HepG2 (cell line): ENCODE results near the gene MBD2. TPM values are rescaled to one million over a fixed set of nuclear protein-coding genes. Genes with fewer than 3 reads are reported as not detected.

Source experiments
- ATAC-seq: fragments of 200-7000 bp; cut with Tn5 transposase; 3 replicates; pipeline ENCODE4 v1.9.1; 2020; ENCODE audit warnings: mild to moderate bottlenecking, moderate library complexity
- BruUV-seq: library from RNA; stranded (reverse); fragments of 400-500 nt; replicated peaks from 2 replicates; lab custom pipeline; 2021; lab: Mats Ljungman, UMichigan
- CTCF ChIA-PET: fragments of 300-600 bp; formaldehyde crosslinking; extraction: SDS; loops from one replicate; lab custom pipeline; 2021; ENCODE audit warnings: low total read pairs, inconsistent platforms, low intra/inter-chr PET ratio; lab: Yijun Ruan, JAX
- POLR2A ChIA-PET: fragments of 350-600 bp; sonication (Branson Sonifier 250); formaldehyde crosslinking; loops from one replicate; lab custom pipeline; 2020; ENCODE audit warnings: antibody characterized with exemption, inconsistent platforms; lab: Yijun Ruan, JAX
- DNase-seq: peaks from one replicate; pipeline ENCODE4 v3.0.0-alpha.2; 2015; ENCODE audit warnings: low spot score
- FAIRE-seq: peaks from 3 replicates; lab custom pipeline; 2011; peaks lifted over from hg19 to GRCh38; lab: Jason Lieb, UNC
- H2AFZ ChIP-seq: one replicate; pipeline ENCODE4 v1.6.1; 2011; ENCODE audit warnings: low read length, inconsistent platforms
- H3K27ac ChIP-seq: fragments of 300-600 bp; 3 replicates; pipeline ENCODE4 v1.8.0; 2011; ENCODE audit warnings: mixed run types, mild to moderate bottlenecking, mixed read lengths, low read length, inconsistent platforms; ENCODE audit not compliant: insufficient read depth; ENCODE audit errors: extremely low read length
- H3K27me3 ChIP-seq, 2 experiments: fragments of 200-600 bp in 1 of 2; 2 replicates in 1 of 2; 3 replicates in 1 of 2; pipeline versions ENCODE4 v1.6.0 to v1.8.0; 2011; ENCODE audit warnings: low read length in 2 of 2, mild to moderate bottlenecking in 2 of 2, moderate library complexity in 2 of 2, inconsistent platforms in 1 of 2; ENCODE audit not compliant: insufficient read depth in 2 of 2, control insufficient read depth in 1 of 2
- H3K36me3 ChIP-seq, 2 experiments: fragments of 200-600 bp in 1 of 2; replicated peaks in 1 of 2; 2 replicates in 1 of 2; 3 replicates in 1 of 2; pipeline versions ENCODE4 v1.5.1 to v1.8.0; 2011; ENCODE audit warnings: low read length in 2 of 2, inconsistent platforms in 1 of 2; ENCODE audit not compliant: insufficient read depth in 2 of 2, control insufficient read depth in 1 of 2
- H3K4me1 ChIP-seq: 2 replicates; pipeline ENCODE4 v1.5.1; 2012; ENCODE audit warnings: low read length, inconsistent platforms; ENCODE audit not compliant: insufficient read depth
- H3K4me2 ChIP-seq: 2 replicates; pipeline ENCODE4 v1.6.0; 2011; ENCODE audit warnings: low read depth, low read length, inconsistent platforms
- H3K4me3 ChIP-seq, 3 experiments: fragments of 200-600 bp in 1 of 3; sonication (generic), shearing (Covaris generic) in 1 of 3; replicated peaks in 1 of 3; 2 replicates each; pipeline ENCODE4 v1.5.1; 2011 to 2016; ENCODE audit warnings: low read length in 3 of 3, inconsistent platforms in 2 of 3, low read depth in 2 of 3, mild to moderate bottlenecking in 2 of 3, control low read depth in 1 of 3, mixed read lengths in 1 of 3; ENCODE audit not compliant: insufficient read depth in 1 of 3
- H3K79me2 ChIP-seq: one replicate; pipeline ENCODE4 v1.6.1; 2011; ENCODE audit warnings: low read length, inconsistent platforms; ENCODE audit not compliant: insufficient read depth
- H3K9ac ChIP-seq: 2 replicates; pipeline ENCODE4 v1.6.0; 2011; ENCODE audit warnings: mild to moderate bottlenecking, low read depth, low read length, inconsistent platforms; ENCODE audit not compliant: insufficient read depth
- H3K9me3 ChIP-seq: 2 replicates; pipeline ENCODE4 v1.5.1; 2012; ENCODE audit warnings: mild to moderate bottlenecking, low read length
- H4K20me1 ChIP-seq: 2 replicates; pipeline ENCODE4 v1.6.0; 2011; ENCODE audit warnings: inconsistent platforms, mild to moderate bottlenecking, low read length, moderate library complexity; ENCODE audit not compliant: insufficient read depth
- CHD4 ChIP-seq: fragments of 200-600 bp; sonication (generic); IDR thresholded peaks from 2 replicates; pipeline ENCODE4 v1.7.0; 2017; ENCODE audit warnings: mild to moderate bottlenecking, low read length, borderline replicate concordance
- FOXK2 ChIP-seq: fragments of 450-650 bp; IDR thresholded peaks from 2 replicates; pipeline ENCODE4 v1.6.1; 2016
- KAT2B ChIP-seq: fragments of 150-350 bp; IDR thresholded peaks from 2 replicates; pipeline ENCODE4 v1.6.1; 2014; ENCODE audit warnings: low read depth, low read length, borderline replicate concordance
- RBFOX2 ChIP-seq: fragments of 200-400 bp; formaldehyde crosslinking; IDR thresholded peaks from 2 replicates; pipeline ENCODE4 v1.6.1; 2017; ENCODE audit warnings: low read depth, mild to moderate bottlenecking, low read length
- TAF1 ChIP-seq: sonication (generic); formaldehyde crosslinking; IDR thresholded peaks from 2 replicates; pipeline ENCODE4 v1.4.0; 2020; ENCODE audit warnings: missing genetic modification reagents
- XRCC5 ChIP-seq: fragments of 200-400 bp; formaldehyde crosslinking; optimal IDR thresholded peaks from 2 replicates; pipeline ENCODE3; 2017; ENCODE audit warnings: mild to moderate bottlenecking, low read length
- YY1 ChIP-seq: IDR thresholded peaks from 2 replicates; pipeline ENCODE4 v1.6.1; 2011; ENCODE audit warnings: low read length, low read depth, moderate library complexity, mild to moderate bottlenecking; ENCODE audit not compliant: insufficient read depth, insufficient replicate concordance
- ZMYM2 ChIP-seq: sonication (generic); formaldehyde crosslinking; IDR thresholded peaks from 2 replicates; pipeline ENCODE4 v1.8.0; 2022; ENCODE audit warnings: mild to moderate bottlenecking, missing genetic modification reagents
- WGBS: methylation state at CpG from one replicate; pipeline ENCODE4 v1.1.6; 2017; ENCODE audit warnings: low lambda C conversion rate; 5-methylcytosine and 5-hydroxymethylcytosine counted together
- in situ Hi-C: cut with HindIII; loops from 2 replicates; pipeline ENCODE4 v1.10.0; 2017; ENCODE audit warnings: low pct_unique_long_range_greater_than_20kb; ENCODE audit not compliant: extremely low pct_ligation_motif_present
- intact Hi-C: fragments of 100-400 bp; cut with micrococcal nuclease; formaldehyde crosslinking; loops from one replicate; pipeline ENCODE4 v1.10.0; 2022; ENCODE audit not compliant: unreplicated experiment
- polyA plus RNA-seq, 8 experiments: library from polyadenylated mRNA; depleted of rRNA in 3 of 8; stranded (reverse) in 7 of 8; unstranded in 1 of 8; fragments of >200 nt; fragmentation: Illumina TruSeq in 4 of 8; extraction: Trizol in 4 of 8; gene quantifications; 2 replicates each; pipeline versions ENCODE4 v1.2.1 to v1.2.3, GENCODE V29; 2011 to 2016; ENCODE audit warnings: low read depth in 4 of 8, missing spikeins in 1 of 8, mixed read lengths in 1 of 8; ENCODE audit not compliant: insufficient read depth in 1 of 8
- total RNA-seq, 5 experiments: library from RNA; depleted of rRNA; stranded (reverse); fragments of >200 nt; fragmentation: Illumina TruSeq; extraction: Trizol; gene quantifications; 2 replicates each; pipeline ENCODE4 v1.2.3, GENCODE V29; 2016; ENCODE audit warnings: low read depth in 1 of 5
- TF ChIP-seq, protein P1 (sequence below): sonication (generic); formaldehyde crosslinking; IDR thresholded peaks from 2 replicates; pipeline ENCODE4 v1.4.0; 2020; ENCODE audit warnings: missing genetic modification reagents, borderline replicate concordance
- TF ChIP-seq, protein P2 (sequence below): IDR thresholded peaks from 2 replicates; pipeline ENCODE4 v1.6.1; 2012; ENCODE audit warnings: low read length, improper control_type of control experiment
- TF ChIP-seq, protein P3 (sequence below): sonication (generic); formaldehyde crosslinking; IDR thresholded peaks from 2 replicates; pipeline ENCODE4 v1.4.0; 2020; ENCODE audit warnings: mild to moderate bottlenecking, missing genetic modification reagents

MBD2 gene
- total and polyA plus RNA-seq, 2 of the 13 experiments (the other 11 are each of a cell fraction or from before 2014, with no cell fraction given) = 19.1 to 38.5 TPM

DNA sequence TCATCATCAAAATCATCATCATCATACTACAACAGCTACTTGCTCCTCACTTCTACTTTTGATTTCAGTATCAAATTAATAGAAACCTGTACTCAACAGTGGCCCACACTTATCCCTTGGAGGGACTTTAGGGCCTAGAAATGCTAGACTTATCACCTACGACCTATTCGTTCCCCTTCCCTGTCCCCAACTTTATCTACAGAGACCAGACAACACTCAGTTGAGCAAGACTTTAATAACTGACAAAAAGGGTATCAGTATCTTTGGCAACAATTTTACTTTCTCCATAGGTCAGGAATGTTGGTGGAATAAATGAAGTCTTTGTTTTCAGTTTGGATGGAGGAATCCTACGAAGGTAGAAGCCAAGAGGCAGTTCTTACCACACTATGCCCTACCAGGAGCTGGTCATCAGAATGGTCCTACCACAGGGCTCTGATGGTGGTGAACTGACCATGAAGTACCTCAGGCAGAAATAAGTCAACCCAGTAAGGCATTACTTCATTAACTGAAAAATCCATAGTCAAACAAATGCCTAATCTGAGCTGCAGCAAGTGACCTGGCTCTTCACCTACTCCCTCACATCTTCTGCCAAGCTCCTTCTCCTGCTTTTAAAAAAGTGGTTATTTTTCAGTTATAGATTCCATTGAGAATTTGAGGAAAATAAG is 26.6 kb downstream of the MBD2 start:
- no peak for TF ChIP-seq CHD4
- TF ChIP-seq FOXK2 = no peak
- no peak for TF ChIP-seq TAF1 (CRISPR knock-in tag)
- TF ChIP-seq, protein P1, sequence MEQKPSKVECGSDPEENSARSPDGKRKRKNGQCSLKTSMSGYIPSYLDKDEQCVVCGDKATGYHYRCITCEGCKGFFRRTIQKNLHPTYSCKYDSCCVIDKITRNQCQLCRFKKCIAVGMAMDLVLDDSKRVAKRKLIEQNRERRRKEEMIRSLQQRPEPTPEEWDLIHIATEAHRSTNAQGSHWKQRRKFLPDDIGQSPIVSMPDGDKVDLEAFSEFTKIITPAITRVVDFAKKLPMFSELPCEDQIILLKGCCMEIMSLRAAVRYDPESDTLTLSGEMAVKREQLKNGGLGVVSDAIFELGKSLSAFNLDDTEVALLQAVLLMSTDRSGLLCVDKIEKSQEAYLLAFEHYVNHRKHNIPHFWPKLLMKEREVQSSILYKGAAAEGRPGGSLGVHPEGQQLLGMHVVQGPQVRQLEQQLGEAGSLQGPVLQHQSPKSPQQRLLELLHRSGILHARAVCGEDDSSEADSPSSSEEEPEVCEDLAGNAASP (CRISPR knock-in tag) = no peak
- TF ChIP-seq KAT2B = no peak
- TF ChIP-seq, protein P2, sequence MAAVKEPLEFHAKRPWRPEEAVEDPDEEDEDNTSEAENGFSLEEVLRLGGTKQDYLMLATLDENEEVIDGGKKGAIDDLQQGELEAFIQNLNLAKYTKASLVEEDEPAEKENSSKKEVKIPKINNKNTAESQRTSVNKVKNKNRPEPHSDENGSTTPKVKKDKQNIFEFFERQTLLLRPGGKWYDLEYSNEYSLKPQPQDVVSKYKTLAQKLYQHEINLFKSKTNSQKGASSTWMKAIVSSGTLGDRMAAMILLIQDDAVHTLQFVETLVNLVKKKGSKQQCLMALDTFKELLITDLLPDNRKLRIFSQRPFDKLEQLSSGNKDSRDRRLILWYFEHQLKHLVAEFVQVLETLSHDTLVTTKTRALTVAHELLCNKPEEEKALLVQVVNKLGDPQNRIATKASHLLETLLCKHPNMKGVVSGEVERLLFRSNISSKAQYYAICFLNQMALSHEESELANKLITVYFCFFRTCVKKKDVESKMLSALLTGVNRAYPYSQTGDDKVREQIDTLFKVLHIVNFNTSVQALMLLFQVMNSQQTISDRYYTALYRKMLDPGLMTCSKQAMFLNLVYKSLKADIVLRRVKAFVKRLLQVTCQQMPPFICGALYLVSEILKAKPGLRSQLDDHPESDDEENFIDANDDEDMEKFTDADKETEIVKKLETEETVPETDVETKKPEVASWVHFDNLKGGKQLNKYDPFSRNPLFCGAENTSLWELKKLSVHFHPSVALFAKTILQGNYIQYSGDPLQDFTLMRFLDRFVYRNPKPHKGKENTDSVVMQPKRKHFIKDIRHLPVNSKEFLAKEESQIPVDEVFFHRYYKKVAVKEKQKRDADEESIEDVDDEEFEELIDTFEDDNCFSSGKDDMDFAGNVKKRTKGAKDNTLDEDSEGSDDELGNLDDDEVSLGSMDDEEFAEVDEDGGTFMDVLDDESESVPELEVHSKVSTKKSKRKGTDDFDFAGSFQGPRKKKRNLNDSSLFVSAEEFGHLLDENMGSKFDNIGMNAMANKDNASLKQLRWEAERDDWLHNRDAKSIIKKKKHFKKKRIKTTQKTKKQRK = no peak
- no peak for TF ChIP-seq ZMYM2 (CRISPR knock-in tag)
- TF ChIP-seq, protein P3, sequence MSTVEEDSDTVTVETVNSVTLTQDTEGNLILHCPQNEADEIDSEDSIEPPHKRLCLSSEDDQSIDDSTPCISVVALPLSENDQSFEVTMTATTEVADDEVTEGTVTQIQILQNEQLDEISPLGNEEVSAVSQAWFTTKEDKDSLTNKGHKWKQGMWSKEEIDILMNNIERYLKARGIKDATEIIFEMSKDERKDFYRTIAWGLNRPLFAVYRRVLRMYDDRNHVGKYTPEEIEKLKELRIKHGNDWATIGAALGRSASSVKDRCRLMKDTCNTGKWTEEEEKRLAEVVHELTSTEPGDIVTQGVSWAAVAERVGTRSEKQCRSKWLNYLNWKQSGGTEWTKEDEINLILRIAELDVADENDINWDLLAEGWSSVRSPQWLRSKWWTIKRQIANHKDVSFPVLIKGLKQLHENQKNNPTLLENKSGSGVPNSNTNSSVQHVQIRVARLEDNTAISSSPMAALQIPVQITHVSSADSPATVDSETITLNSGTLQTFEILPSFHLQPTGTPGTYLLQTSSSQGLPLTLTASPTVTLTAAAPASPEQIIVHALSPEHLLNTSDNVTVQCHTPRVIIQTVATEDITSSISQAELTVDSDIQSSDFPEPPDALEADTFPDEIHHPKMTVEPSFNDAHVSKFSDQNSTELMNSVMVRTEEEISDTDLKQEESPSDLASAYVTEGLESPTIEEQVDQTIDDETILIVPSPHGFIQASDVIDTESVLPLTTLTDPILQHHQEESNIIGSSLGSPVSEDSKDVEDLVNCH (CRISPR knock-in tag) = no peak
- no peak for TF ChIP-seq XRCC5
- no peak for TF ChIP-seq RBFOX2
- TF ChIP-seq YY1 = no peak
- Histone ChIP-seq H3K4me3 (no peak overlapping the region), H4K20me1 (no peaks in the 10 kb centered on the region), H3K27ac (no peak overlapping the region), H3K36me3 (peaks cover 4 to 10% of the 10 kb centered on the region in 2 experiments; a peak in 4 of 5 replicates), H3K4me2 (no peak overlapping the region), H3K4me1 (0 out of 2 replicates have a peak, but pooled peaks cover 9% of the 10 kb centered on the region), H2AFZ (no peak overlapping the region), H3K9ac (no peak overlapping the region), H3K27me3 (no peaks in the 10 kb centered on the region), H3K79me2 (peaks cover 2% of the 10 kb centered on the region), H3K9me3 (no peaks in the 10 kb centered on the region)
- BruUV-seq = no TSS peak
- FAIRE-seq (no peak), ATAC-seq (no peak; the same call in 2 of the 3 replicates), DNase-seq (no peak)
- WGBS = 94% methylated on average over 3 of the region's 3 CpGs
- ChIA-PET CTCF (no interaction called here), POLR2A (no interaction called here)
- intact Hi-C loops = no loop called here
- in situ Hi-C loops = no loop called here
